Ishikawa (cell line): ENCODE data around the gene DST.

Source experiments
- CEBPB ChIP-seq: IDR thresholded peaks from 2 replicates; pipeline ENCODE4 v1.6.1; 2012
- CREB1 ChIP-seq: IDR thresholded peaks from 2 replicates; pipeline ENCODE4 v1.6.1; 2012; ENCODE audit warnings: low read depth
- YY1 ChIP-seq: IDR thresholded peaks from 2 replicates; pipeline ENCODE4 v1.6.1; 2012; ENCODE audit warnings: low read depth
- TF ChIP-seq, protein P1 (sequence below): IDR thresholded peaks from 2 replicates; pipeline ENCODE4 v1.6.1; 2012
- TF ChIP-seq, protein P2 (sequence below): IDR thresholded peaks from 2 replicates; pipeline ENCODE4 v1.6.1; 2012; ENCODE audit warnings: low read depth, mild to moderate bottlenecking

DNA sequence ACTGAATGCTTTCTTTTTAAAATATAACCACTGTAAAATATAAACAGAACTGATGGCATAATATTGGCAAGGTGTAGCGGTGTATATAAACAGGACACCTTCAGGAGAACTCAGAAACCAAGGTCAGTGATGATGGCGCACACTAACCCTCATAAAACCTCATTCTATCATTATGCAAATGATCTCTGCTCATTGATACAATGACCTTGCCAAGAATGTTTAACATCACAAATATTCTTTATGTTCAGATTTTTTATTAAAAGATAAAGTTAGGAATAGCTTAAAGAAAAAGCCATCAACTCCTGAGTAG lies 48.6 kb upstream of the DST start:
- TF ChIP-seq YY1 (no peak), CREB1 (no peak), CEBPB (no peak)
- TF ChIP-seq, protein P1, sequence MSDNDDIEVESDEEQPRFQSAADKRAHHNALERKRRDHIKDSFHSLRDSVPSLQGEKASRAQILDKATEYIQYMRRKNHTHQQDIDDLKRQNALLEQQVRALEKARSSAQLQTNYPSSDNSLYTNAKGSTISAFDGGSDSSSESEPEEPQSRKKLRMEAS: no peak
- TF ChIP-seq, protein P2, sequence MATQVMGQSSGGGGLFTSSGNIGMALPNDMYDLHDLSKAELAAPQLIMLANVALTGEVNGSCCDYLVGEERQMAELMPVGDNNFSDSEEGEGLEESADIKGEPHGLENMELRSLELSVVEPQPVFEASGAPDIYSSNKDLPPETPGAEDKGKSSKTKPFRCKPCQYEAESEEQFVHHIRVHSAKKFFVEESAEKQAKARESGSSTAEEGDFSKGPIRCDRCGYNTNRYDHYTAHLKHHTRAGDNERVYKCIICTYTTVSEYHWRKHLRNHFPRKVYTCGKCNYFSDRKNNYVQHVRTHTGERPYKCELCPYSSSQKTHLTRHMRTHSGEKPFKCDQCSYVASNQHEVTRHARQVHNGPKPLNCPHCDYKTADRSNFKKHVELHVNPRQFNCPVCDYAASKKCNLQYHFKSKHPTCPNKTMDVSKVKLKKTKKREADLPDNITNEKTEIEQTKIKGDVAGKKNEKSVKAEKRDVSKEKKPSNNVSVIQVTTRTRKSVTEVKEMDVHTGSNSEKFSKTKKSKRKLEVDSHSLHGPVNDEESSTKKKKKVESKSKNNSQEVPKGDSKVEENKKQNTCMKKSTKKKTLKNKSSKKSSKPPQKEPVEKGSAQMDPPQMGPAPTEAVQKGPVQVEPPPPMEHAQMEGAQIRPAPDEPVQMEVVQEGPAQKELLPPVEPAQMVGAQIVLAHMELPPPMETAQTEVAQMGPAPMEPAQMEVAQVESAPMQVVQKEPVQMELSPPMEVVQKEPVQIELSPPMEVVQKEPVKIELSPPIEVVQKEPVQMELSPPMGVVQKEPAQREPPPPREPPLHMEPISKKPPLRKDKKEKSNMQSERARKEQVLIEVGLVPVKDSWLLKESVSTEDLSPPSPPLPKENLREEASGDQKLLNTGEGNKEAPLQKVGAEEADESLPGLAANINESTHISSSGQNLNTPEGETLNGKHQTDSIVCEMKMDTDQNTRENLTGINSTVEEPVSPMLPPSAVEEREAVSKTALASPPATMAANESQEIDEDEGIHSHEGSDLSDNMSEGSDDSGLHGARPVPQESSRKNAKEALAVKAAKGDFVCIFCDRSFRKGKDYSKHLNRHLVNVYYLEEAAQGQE: no peak
